Activated CD8-positive, alpha-beta memory T cell treated with anti-CD3 and anti-CD28 coated beads, Interleukin-2, amount 50 U/mL, for 1 hour (primary cell): ENCODE measurements around the gene SLC13A3.

Experiments used
- DNase-seq: peaks from one replicate; pipeline ENCODE4 v3.0.0-alpha.2; 2020; ENCODE audit errors: extremely low read depth

The SLC13A3 gene

GRCh38 chr20:46605978-46606816 is 45.1 kb downstream of the SLC13A3 start:
- DNase-seq, result no peak

DNA sequence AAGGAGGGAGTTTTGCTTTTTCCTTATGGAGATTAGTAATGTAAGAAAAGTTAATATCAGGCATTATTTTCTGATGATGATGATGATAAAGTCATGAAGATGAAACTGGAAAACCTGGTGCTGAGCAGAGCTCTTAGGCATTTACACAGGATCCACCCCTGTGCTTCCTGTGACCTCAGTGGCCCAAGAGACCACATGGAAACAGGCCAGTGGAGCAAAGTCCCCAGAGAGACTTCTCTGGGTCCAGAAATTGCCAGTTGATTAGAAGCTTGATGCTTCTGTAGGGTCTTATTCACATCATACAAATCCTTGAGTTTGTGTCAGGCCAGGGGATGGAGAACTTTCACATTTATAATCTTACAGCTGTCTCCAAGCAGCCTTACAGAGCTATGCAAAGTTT is 46.1 kb downstream of the SLC13A3 start:
- no peak for DNase-seq

DNA sequence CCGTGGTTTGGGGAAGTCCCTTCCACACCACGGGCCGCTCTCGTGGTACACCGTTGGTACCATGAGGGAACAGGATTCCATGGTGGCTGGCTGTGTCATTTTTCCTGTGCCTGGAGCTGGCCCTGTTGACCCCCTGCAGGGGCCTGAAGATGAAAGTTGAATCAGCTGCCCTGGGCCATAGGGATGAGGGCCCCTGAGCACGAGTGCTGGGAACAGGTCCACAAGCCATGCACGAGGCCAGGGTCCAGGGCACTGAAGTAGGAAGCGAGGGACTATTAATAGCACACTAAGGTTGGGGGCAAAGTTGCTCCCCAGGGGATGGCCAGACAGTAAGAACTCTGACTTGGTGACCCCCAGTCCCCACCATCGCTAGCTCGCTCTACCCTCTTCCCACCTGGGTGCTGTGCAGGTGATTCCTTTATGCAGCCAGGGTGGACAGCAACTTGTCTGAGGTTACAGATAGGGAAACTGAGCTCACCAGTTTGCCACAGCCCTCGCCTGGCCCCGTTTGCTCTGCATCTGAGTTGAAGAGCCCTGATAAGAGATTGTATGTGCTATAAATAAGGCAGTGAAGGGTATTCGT is 46.6 kb downstream of the SLC13A3 start:
- no peak for DNase-seq

DNA sequence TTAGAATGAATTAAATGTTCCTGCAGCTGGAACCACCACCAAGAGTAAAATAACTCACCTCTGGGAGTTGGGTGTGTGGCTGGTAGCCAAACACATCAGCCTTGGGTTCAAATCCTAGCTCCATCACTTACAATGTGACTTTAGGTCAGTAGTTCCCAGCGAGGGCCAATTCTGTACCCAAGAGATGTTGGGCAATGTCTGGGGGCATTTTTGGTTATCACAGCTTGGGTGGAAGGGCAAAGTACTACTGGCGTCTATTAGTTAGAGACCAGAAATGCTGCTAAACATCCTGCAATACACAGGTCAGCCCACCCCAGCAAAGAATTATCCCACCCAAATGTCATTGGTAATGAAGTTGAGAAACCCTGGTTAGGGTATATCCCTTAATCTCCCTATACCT is 48.8 kb downstream of the SLC13A3 start:
- no peak for DNase-seq

DNA sequence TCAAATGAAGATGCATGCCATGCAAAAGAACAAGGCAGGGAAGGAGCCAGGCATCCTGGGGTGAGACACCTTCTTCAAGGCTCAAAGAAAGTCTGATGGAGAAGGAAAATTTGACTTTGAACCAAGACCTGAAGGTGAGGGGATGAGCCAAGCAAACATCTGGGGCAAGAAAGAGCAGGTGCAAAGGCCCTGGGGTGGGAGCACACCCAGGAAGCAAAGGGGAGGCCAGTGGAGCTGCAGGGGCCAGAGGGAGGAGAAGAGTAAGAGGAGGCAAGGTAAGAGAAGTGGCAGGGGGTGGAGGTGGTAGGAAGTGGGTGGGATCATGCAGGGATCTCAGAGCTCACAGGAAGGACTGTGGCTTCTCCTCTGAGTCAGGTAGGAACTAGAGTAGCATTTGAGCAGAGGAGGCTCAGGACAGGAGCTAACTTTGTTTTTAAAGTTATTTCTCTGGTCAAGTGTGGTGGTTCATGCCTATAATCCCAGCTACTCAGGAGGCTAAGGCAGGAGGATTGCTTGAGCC is 49.6 kb downstream of the SLC13A3 start:
- no peak for DNase-seq

GRCh38 chr20:46600286-46600752 is 50.9 kb downstream of the SLC13A3 start:
- no peak for DNase-seq

DNA sequence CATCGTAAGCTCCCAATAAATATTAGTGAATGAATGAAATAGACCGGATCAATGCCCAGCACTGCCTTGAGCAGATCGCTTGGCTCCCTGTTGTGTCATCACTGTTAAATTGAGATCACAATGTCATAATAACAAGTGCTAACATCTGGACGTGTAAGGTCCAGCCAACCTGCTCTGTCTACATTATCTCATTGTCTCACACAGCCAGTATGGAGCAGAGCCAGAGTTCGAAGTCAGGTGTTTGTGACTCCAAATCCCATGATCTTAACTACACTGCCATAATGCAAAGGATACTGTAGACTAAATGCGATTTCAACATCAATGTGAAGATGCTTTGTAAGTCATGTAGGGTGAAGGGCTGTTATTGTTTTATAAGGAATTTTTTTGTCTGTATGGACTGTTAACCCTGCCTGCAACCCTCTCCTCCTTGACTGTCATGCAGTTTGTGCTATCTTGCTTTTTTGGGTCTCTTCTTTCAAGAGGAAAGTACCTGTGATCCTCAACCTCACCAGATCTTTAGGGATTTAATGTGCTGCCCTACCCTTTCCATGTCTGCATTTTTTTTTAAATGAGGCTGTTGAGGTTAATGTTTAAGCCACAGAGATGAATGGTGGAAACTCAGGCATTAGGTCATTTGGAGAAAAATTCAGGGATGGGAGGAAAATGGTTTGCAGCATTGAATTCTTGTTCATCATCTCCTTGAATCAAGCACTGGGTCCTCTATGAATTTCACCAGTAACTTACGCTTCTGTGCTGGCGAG is 51.9 kb downstream of the SLC13A3 start:
- DNase-seq, result no peak

DNA sequence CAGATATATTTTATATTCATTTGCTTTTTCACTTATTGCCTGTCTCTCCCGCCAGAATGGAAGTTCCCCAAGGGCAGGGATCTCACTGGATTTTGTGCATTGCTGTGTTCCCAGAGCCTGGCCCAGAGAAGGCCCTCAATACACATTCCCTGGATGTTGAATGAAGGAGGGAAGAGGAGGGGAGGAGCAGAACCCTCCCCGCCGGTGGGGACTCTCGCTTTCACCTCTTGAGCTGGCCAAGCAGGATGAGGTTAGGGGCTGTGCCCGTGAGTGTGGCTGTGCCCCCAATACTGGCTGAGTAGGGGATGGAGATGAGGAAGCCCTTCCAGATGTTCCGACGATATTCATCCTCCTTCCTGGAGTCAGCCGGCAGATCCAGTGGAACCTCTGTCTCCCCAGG is 55.3 kb downstream of the SLC13A3 start:
- DNase-seq, result no peak

DNA sequence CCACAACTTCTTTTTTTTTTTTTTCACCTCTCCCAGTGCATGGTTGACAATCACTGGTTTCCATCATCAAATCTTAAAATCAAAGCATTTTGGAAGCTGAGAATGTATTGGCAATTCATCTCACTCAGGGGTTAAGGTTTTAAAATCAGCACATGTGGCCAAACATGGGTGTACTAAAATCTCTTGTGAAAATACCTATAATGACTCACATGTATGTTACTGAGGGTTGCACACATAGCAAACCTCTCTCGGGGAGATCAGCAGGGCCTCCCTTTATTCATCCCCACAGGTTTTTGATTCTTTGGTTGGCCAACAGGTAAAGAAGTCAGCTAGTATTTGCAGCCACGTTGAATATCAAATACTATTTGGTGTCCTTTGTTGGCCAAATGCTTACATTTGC is 56.5 kb downstream of the SLC13A3 start:
- no peak for DNase-seq

- no peak for DNase-seq
These were observed 58.5 kb downstream of the SLC13A3 start for GRCh38 chr20:46592580-46593362.

GRCh38 chr20:46590443-46590842 is 60.8 kb downstream of the SLC13A3 start:
- no peak for DNase-seq

DNA sequence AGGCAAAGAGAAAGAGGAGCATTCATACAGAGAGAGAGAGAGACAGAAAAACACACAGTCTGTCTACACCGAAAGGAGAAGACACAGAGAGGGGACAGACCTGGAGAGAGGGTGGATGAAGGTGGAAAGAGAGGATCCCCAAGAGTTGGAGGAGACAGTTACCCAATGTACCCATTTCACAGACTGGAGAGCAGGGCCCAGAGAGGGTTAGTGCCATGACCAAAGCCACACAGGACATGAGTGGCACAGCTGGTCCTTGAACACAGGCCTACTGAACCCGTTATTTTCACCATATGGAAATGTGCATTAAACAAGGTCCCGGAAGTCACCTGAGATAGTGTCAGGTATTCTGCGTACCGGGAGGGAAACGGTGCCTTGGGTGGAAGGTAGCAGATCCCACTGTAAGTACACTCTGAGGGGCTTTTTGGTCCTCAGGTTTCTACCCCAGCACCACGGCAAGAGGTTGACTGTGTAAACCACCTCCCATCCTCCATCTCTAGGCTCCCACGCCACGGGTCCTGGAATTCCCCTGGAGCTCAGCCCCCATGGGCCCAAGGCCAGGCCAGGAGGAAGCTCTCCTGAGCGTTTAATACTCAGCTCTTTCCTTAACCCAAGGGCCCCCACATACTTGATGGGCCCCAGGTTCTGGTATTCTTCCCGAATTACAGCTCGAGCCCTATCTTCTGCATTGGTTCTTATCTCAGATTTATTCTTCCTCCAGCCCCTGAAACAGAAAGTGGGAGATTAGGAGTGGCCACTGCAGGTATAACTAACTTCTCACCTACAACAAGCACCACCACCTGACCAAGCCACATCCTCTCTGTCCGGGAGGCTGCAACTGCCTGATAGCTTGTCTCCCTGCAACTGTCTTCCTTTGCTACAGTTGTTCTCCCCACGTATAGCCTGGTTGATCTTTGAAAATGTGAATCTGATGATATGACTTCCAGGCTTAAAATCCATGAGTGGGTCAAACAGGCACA is 62.4 kb downstream of the SLC13A3 start:
- DNase-seq, result no peak

GRCh38 chr20:46587986-46588385 is 63.3 kb downstream of the SLC13A3 start:
- no peak for DNase-seq

- DNase-seq, result no peak
These were observed 64.5 kb downstream of the SLC13A3 start for GRCh38 chr20:46586724-46587123.

GRCh38 chr20:46584508-46584907 is 66.8 kb downstream of the SLC13A3 start:
- no peak for DNase-seq

DNA sequence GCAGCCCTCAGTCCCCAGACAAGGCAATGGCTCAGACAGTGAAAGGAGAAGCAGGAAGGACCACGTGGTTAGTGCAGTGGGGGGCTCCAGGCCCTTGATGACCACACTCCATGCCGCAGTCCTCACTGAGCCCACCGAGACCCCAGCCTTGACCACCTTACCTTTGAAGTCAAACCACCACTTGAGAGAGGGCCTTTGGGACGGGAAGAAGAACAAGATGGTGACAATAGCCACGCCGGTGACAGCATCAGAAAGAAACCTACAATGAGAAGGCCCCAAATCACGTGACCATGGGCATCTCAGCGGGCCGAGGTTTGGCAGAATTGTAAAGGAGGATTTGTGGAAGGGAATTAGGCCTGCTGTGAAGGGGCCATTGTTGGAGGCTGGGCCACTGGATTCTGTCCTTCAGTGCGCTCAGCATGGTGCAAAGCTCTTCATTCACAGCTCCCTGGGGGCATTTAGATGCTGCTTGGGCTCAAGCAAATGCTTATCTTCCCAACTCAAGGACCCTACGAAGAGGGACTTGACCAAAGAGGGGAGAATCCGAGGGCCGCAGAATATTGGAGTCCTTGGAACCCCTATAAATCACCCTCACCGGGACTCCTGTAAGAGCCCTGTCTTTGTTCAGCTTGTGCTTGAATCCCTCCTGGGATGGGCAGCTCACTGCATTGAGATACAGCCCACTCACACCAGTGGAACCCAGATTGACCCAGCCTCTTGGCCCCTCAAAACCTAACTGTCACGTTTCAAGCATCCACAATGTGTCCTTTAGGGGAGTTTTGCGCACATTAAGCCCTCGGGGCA is 67.6 kb downstream of the SLC13A3 start:
- DNase-seq, result no peak

- no peak for DNase-seq
These were observed 68.6 kb downstream of the SLC13A3 start for GRCh38 chr20:46582648-46583047.

DNA sequence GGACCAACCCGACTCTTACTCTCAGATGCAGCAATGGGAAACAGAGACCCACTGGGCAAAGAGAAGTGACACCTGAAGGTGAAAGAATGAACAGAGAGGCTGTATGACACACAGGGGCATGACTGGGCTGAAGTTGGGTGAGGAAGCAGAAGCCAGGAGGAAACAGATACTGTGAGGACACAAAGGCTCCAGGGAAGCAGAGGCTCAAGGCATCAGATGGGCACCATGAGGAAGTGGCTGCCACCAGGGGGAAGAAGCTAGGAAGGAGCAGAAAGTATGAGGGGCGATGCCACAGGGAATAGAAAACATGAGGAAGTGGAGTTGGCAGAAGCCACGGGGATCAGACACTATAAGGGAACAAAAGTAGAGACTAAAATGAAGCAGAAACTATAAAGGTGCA is 69.9 kb downstream of the SLC13A3 start:
- no peak for DNase-seq

GRCh38 chr20:46580613-46581205 is 70.5 kb downstream of the SLC13A3 start:
- no peak for DNase-seq
